Stimulated activated naive CD8-positive, alpha-beta T cell treated with anti-CD3 and anti-CD28 coated beads, Interleukin-15, Interleukin-2, amounts not matched to agents 100 ng/mL and 50 ng/mL, for 24 hours (primary cell): ENCODE measurements around the gene TGIF1.

Experiments used
- H3K27ac Mint-ChIP-seq: one replicate; pipeline ENCODE4 v1.8.0; 2021; ENCODE audit warnings: mild to moderate bottlenecking, mixed read lengths
- H3K27me3 Mint-ChIP-seq: one replicate; pipeline ENCODE4 v1.8.0; 2021; ENCODE audit warnings: mixed read lengths
- H3K36me3 Mint-ChIP-seq: one replicate; pipeline ENCODE4 v1.8.0; 2021; ENCODE audit warnings: low read depth, mixed read lengths
- H3K4me1 Mint-ChIP-seq: one replicate; pipeline ENCODE4 v1.8.0; 2021; ENCODE audit warnings: low read depth, mixed read lengths
- H3K4me3 Mint-ChIP-seq: one replicate; pipeline ENCODE4 v1.8.0; 2021; ENCODE audit warnings: mild to moderate bottlenecking, mixed read lengths
- H3K9me3 Mint-ChIP-seq: one replicate; pipeline ENCODE4 v1.8.0; 2021; ENCODE audit warnings: mixed read lengths

TGIF1 gene

GRCh38 chr18:3448838-3449511 lies 997 bp upstream of the TGIF1 start:
- peaks cover 51% of the 10 kb centered on the region for H3K4me1 Mint-ChIP-seq
- no peaks in the 10 kb centered on the region for H3K27me3 Mint-ChIP-seq
- peaks cover 17% of the 10 kb centered on the region for H3K36me3 Mint-ChIP-seq
- no peaks in the 10 kb centered on the region for H3K9me3 Mint-ChIP-seq
- H3K27ac Mint-ChIP-seq: peak overlapping the region; percentile 95
- H3K4me3 Mint-ChIP-seq: peak overlapping the region; percentile 91

- Mint-ChIP-seq H3K27ac (peak overlapping the region; percentile 95), H3K36me3 (peaks cover 18% of the 10 kb centered on the region), H3K9me3 (no peaks in the 10 kb centered on the region), H3K27me3 (no peaks in the 10 kb centered on the region), H3K4me1 (peaks cover 56% of the 10 kb centered on the region), H3K4me3 (peak overlapping the region; percentile 91)
These were observed 410 bp upstream of the TGIF1 start for GRCh38 chr18:3449512-3450011.

GRCh38 chr18:3450799-3451182 lies 819 bp downstream of the TGIF1 start:
- no peaks in the 10 kb centered on the region for H3K27me3 Mint-ChIP-seq
- H3K4me1 Mint-ChIP-seq: peaks cover 64% of the 10 kb centered on the region
- no peaks in the 10 kb centered on the region for H3K9me3 Mint-ChIP-seq
- peak overlapping the region; percentile 91 for H3K4me3 Mint-ChIP-seq
- H3K27ac Mint-ChIP-seq: peak overlapping the region; percentile 100
- peaks cover 26% of the 10 kb centered on the region for H3K36me3 Mint-ChIP-seq

- peaks cover 69% of the 10 kb centered on the region for H3K4me1 Mint-ChIP-seq
- H3K9me3 Mint-ChIP-seq: no peaks in the 10 kb centered on the region
- H3K27me3 Mint-ChIP-seq: no peaks in the 10 kb centered on the region
- H3K4me3 Mint-ChIP-seq: peak overlapping the region; percentile 91
- H3K27ac Mint-ChIP-seq: peak overlapping the region; percentile 100
- peaks cover 32% of the 10 kb centered on the region for H3K36me3 Mint-ChIP-seq
These were observed 1.4 kb downstream of the TGIF1 start for GRCh38 chr18:3451183-3451988.

- Mint-ChIP-seq H3K4me3 (peak overlapping the region; percentile 91), H3K27me3 (no peaks in the 10 kb centered on the region), H3K27ac (peak overlapping the region; percentile 100), H3K4me1 (peaks cover 68% of the 10 kb centered on the region), H3K36me3 (peaks cover 39% of the 10 kb centered on the region), H3K9me3 (no peaks in the 10 kb centered on the region)
These were observed 2.2 kb downstream of the TGIF1 start for GRCh38 chr18:3451989-3452749.

GRCh38 chr18:3452750-3453539 lies 3.0 kb downstream of the TGIF1 start:
- Mint-ChIP-seq H3K4me1 (peaks cover 69% of the 10 kb centered on the region), H3K4me3 (peak overlapping the region; percentile 91), H3K36me3 (peaks cover 47% of the 10 kb centered on the region), H3K27ac (peak overlapping the region; percentile 100), H3K27me3 (no peaks in the 10 kb centered on the region), H3K9me3 (no peaks in the 10 kb centered on the region)

GRCh38 chr18:3453540-3454364 lies 3.8 kb downstream of the TGIF1 start:
- Mint-ChIP-seq H3K36me3 (peaks cover 55% of the 10 kb centered on the region), H3K4me3 (peak overlapping the region; percentile 91), H3K9me3 (no peaks in the 10 kb centered on the region), H3K27ac (peak overlapping the region; percentile 100), H3K4me1 (peaks cover 75% of the 10 kb centered on the region), H3K27me3 (no peaks in the 10 kb centered on the region)

- no peaks in the 10 kb centered on the region for H3K27me3 Mint-ChIP-seq
- peak overlapping the region; percentile 100 for H3K27ac Mint-ChIP-seq
- peak overlapping the region; percentile 91 for H3K4me3 Mint-ChIP-seq
- H3K4me1 Mint-ChIP-seq: peaks cover 80% of the 10 kb centered on the region
- no peaks in the 10 kb centered on the region for H3K9me3 Mint-ChIP-seq
- peaks cover 63% of the 10 kb centered on the region for H3K36me3 Mint-ChIP-seq
These were observed 4.6 kb downstream of the TGIF1 start for GRCh38 chr18:3454365-3455089.

- H3K4me1 Mint-ChIP-seq: peaks cover 83% of the 10 kb centered on the region
- H3K36me3 Mint-ChIP-seq: peaks cover 67% of the 10 kb centered on the region
- H3K4me3 Mint-ChIP-seq: peak overlapping the region; percentile 91
- no peaks in the 10 kb centered on the region for H3K9me3 Mint-ChIP-seq
- H3K27me3 Mint-ChIP-seq: no peaks in the 10 kb centered on the region
- H3K27ac Mint-ChIP-seq: peak overlapping the region; percentile 100
These were observed 5.2 kb downstream of the TGIF1 start for GRCh38 chr18:3455090-3455635.

- Mint-ChIP-seq H3K4me1 (peaks cover 83% of the 10 kb centered on the region), H3K9me3 (peaks cover 6% of the 10 kb centered on the region), H3K36me3 (peaks cover 72% of the 10 kb centered on the region), H3K27ac (peak overlapping the region; percentile 49), H3K27me3 (no peaks in the 10 kb centered on the region), H3K4me3 (no peak overlapping the region)
These were observed 6.1 kb downstream of the TGIF1 start for GRCh38 chr18:3455907-3456685.

GRCh38 chr18:3456686-3457069 lies 6.7 kb downstream of the TGIF1 start:
- no peak overlapping the region for H3K4me3 Mint-ChIP-seq
- H3K4me1 Mint-ChIP-seq: peaks cover 79% of the 10 kb centered on the region
- no peak overlapping the region for H3K27ac Mint-ChIP-seq
- peaks cover 11% of the 10 kb centered on the region for H3K9me3 Mint-ChIP-seq
- H3K36me3 Mint-ChIP-seq: peaks cover 76% of the 10 kb centered on the region
- no peaks in the 10 kb centered on the region for H3K27me3 Mint-ChIP-seq

GRCh38 chr18:3457261-3457724 lies 7.3 kb downstream of the TGIF1 start:
- peaks cover 11% of the 10 kb centered on the region for H3K9me3 Mint-ChIP-seq
- no peaks in the 10 kb centered on the region for H3K27me3 Mint-ChIP-seq
- peaks cover 80% of the 10 kb centered on the region for H3K36me3 Mint-ChIP-seq
- no peak overlapping the region for H3K4me3 Mint-ChIP-seq
- H3K4me1 Mint-ChIP-seq: peaks cover 79% of the 10 kb centered on the region
- H3K27ac Mint-ChIP-seq: no peak overlapping the region
